IMR-90 (cell line): Measurements from ENCODE around the gene TRAPPC14. TPM values are rescaled to one million over a fixed set of nuclear protein-coding genes. Genes with fewer than 3 reads are reported as not detected.

ENCODE experiments used
- ATAC-seq: fragments of 200-7000 bp; cut with Tn5 transposase; 2 replicates; pipeline ENCODE4 v1.9.1; 2020; ENCODE audit warnings: low read depth, mild to moderate bottlenecking, moderate library complexity
- BruUV-seq: library from RNA; stranded (reverse); fragments of 400-500 nt; replicated peaks from 2 replicates; lab custom pipeline; 2021; lab: Mats Ljungman, UMichigan
- CTCF ChIA-PET: fragments of 300-600 bp; formaldehyde crosslinking; extraction: SDS; loops from one replicate; lab custom pipeline; 2021; ENCODE audit warnings: antibody characterized with exemption; lab: Yijun Ruan, JAX
- POLR2A ChIA-PET: fragments of 300-600 bp; sonication (Branson Sonifier 250); formaldehyde crosslinking; loops from one replicate; lab custom pipeline; 2022; ENCODE audit warnings: antibody characterized with exemption; ENCODE audit not compliant: unreplicated experiment; lab: Charles Lee
- DNase-seq: peaks from one replicate; pipeline ENCODE4 v3.0.0; 2013
- H2AFZ ChIP-seq: replicated peaks from 2 replicates; pipeline ENCODE3; 2013; ENCODE audit warnings: low read length, mild to moderate bottlenecking; ENCODE audit not compliant: poor library complexity
- H2AK5ac ChIP-seq: 2 replicates; pipeline ENCODE4 v1.6.1; 2013; ENCODE audit warnings: low read depth, low read length, inconsistent platforms
- H2AK9ac ChIP-seq: replicated peaks from 2 replicates; pipeline ENCODE3; 2013; ENCODE audit warnings: mild to moderate bottlenecking, low read depth, low read length, moderate library complexity; ENCODE audit not compliant: poor library complexity
- H2BK120ac ChIP-seq: 2 replicates; pipeline ENCODE4 v1.6.1; 2013; ENCODE audit warnings: low read depth, low read length, inconsistent platforms
- H2BK15ac ChIP-seq: 3 replicates; pipeline ENCODE4 v1.6.1; 2013; ENCODE audit warnings: low read depth, low read length, inconsistent platforms
- H2BK20ac ChIP-seq: 2 replicates; pipeline ENCODE4 v1.6.1; 2013; ENCODE audit warnings: low read depth, mild to moderate bottlenecking, inconsistent platforms, low read length, moderate library complexity
- H2BK5ac ChIP-seq: 2 replicates; pipeline ENCODE4 v1.6.1; 2013; ENCODE audit warnings: mild to moderate bottlenecking, low read depth, low read length, inconsistent platforms; ENCODE audit not compliant: poor library complexity, severe bottlenecking
- H3K14ac ChIP-seq: replicated peaks from 2 replicates; pipeline ENCODE4 v1.6.1; 2013; ENCODE audit warnings: low read depth, low read length, inconsistent platforms
- H3K18ac ChIP-seq: 2 replicates; pipeline ENCODE4 v1.6.1; 2013; ENCODE audit warnings: low read depth, low read length, control low read depth
- H3K23ac ChIP-seq: 2 replicates; pipeline ENCODE4 v1.6.1; 2013; ENCODE audit warnings: low read depth, low read length, inconsistent platforms
- H3K27ac ChIP-seq: 2 replicates; pipeline ENCODE4 v1.5.1; 2013; ENCODE audit warnings: mild to moderate bottlenecking, control low read depth, low read length; ENCODE audit not compliant: insufficient read depth
- H3K27me3 ChIP-seq: 2 replicates; pipeline ENCODE4 v1.6.1; 2013; ENCODE audit warnings: low read length; ENCODE audit not compliant: control insufficient read depth, insufficient read depth
- H3K36me3 ChIP-seq: 2 replicates; pipeline ENCODE4 v1.6.1; 2013; ENCODE audit warnings: low read length, mixed read lengths; ENCODE audit not compliant: control insufficient read depth, insufficient read depth
- H3K4ac ChIP-seq: 2 replicates; pipeline ENCODE4 v1.6.1; 2013; ENCODE audit warnings: low read depth, low read length, inconsistent platforms
- H3K4me1 ChIP-seq: 2 replicates; pipeline ENCODE4 v1.6.1; 2013; ENCODE audit warnings: low read length, mixed read lengths; ENCODE audit not compliant: control insufficient read depth, insufficient read depth
- H3K4me2 ChIP-seq: 2 replicates; pipeline ENCODE4 v1.6.1; 2013; ENCODE audit warnings: low read depth, mild to moderate bottlenecking, control low read depth, low read length, moderate library complexity
- H3K4me3 ChIP-seq: 2 replicates; pipeline ENCODE4 v1.5.1; 2013; ENCODE audit warnings: low read depth, mild to moderate bottlenecking, control low read depth, low read length, moderate library complexity; ENCODE audit not compliant: insufficient read depth
- H3K56ac ChIP-seq: 2 replicates; pipeline ENCODE4 v1.6.1; 2013; ENCODE audit warnings: low read length, inconsistent platforms; ENCODE audit not compliant: insufficient read depth; ENCODE audit errors: extremely low read depth
- H3K79me1 ChIP-seq, 2 experiments: 2 replicates each; pipeline ENCODE4 v1.6.1; 2013; ENCODE audit warnings: low read length in 2 of 2, inconsistent platforms in 1 of 2, low read depth in 1 of 2
- H3K9ac ChIP-seq: 2 replicates; pipeline ENCODE4 v1.6.1; 2013; ENCODE audit warnings: low read depth, low read length, control low read depth
- H3K9me1 ChIP-seq: 2 replicates; pipeline ENCODE4 v1.6.1; 2013; ENCODE audit warnings: low read length, inconsistent platforms; ENCODE audit not compliant: insufficient read depth
- H3K9me3 ChIP-seq: 2 replicates; pipeline ENCODE4 v1.6.1; 2013; ENCODE audit warnings: low read length; ENCODE audit not compliant: control insufficient read depth, insufficient read depth
- H4K20me1 ChIP-seq: 2 replicates; pipeline ENCODE4 v1.6.1; 2013; ENCODE audit warnings: low read length, inconsistent platforms; ENCODE audit not compliant: insufficient read depth
- H4K5ac ChIP-seq: 2 replicates; pipeline ENCODE4 v1.6.1; 2013; ENCODE audit warnings: mild to moderate bottlenecking, low read depth, low read length, control low read depth
- H4K8ac ChIP-seq, 2 experiments: 2 replicates each; pipeline ENCODE4 v1.6.1; 2013; ENCODE audit warnings: low read depth in 2 of 2, low read length in 2 of 2, control low read depth in 1 of 2, inconsistent platforms in 1 of 2
- H4K91ac ChIP-seq: 2 replicates; pipeline ENCODE4 v1.6.1; 2013; ENCODE audit warnings: low read depth, low read length, inconsistent platforms; ENCODE audit not compliant: insufficient read depth
- BHLHE40 ChIP-seq: fragments of 150-350 bp; IDR thresholded peaks from 2 replicates; pipeline ENCODE4 v1.6.1; 2016; ENCODE audit warnings: mild to moderate bottlenecking, low read depth, low read length
- CEBPB ChIP-seq: IDR thresholded peaks from 2 replicates; pipeline ENCODE4 v1.6.1; 2012; ENCODE audit warnings: low read depth, low read length, improper control_type of control experiment
- CHD1 ChIP-seq: IDR thresholded peaks from 2 replicates; pipeline ENCODE4 v1.6.1; 2012; ENCODE audit warnings: low read depth, low read length, improper control_type of control experiment
- ELK1 ChIP-seq: fragments of 150-350 bp; IDR thresholded peaks from 2 replicates; pipeline ENCODE4 v1.6.1; 2016; ENCODE audit warnings: low read depth, mild to moderate bottlenecking, low read length, moderate library complexity, borderline replicate concordance
- FOS ChIP-seq: fragments of 150-350 bp; IDR thresholded peaks from 2 replicates; pipeline ENCODE4 v1.6.1; 2016; ENCODE audit warnings: low read depth, low read length
- MAFK ChIP-seq: IDR thresholded peaks from 2 replicates; pipeline ENCODE4 v1.6.1; 2012; ENCODE audit warnings: low read depth, low read length, improper control_type of control experiment
- MAZ ChIP-seq: IDR thresholded peaks from 2 replicates; pipeline ENCODE4 v1.6.1; 2012; ENCODE audit warnings: low read depth, mild to moderate bottlenecking, low read length, improper control_type of control experiment, moderate library complexity, borderline replicate concordance
- MXI1 ChIP-seq: IDR thresholded peaks from 2 replicates; pipeline ENCODE4 v1.6.1; 2012; ENCODE audit warnings: low read depth, mild to moderate bottlenecking, low read length, moderate library complexity, borderline replicate concordance
- NFE2L2 ChIP-seq: fragments of 150-350 bp; IDR thresholded peaks from 2 replicates; pipeline ENCODE4 v1.6.1; 2016; ENCODE audit warnings: low read depth, mild to moderate bottlenecking, low read length
- POLR2A ChIP-seq: IDR thresholded peaks from 2 replicates; pipeline ENCODE4 v1.6.1; 2012; ENCODE audit warnings: mild to moderate bottlenecking, low read depth, low read length
- RAD21 ChIP-seq: IDR thresholded peaks from 2 replicates; pipeline ENCODE4 v1.6.1; 2012; ENCODE audit warnings: low read length, improper control_type of control experiment
- RCOR1 ChIP-seq: IDR thresholded peaks from 2 replicates; pipeline ENCODE4 v1.6.1; 2012; ENCODE audit warnings: mild to moderate bottlenecking, low read length, improper control_type of control experiment; ENCODE audit not compliant: insufficient replicate concordance
- RFX5 ChIP-seq: IDR thresholded peaks from 2 replicates; pipeline ENCODE4 v1.8.0; 2012; ENCODE audit warnings: low read depth, mild to moderate bottlenecking, low read length, moderate library complexity
- SMC3 ChIP-seq: fragments of 150-350 bp; IDR thresholded peaks from 2 replicates; pipeline ENCODE4 v1.6.1; 2016; ENCODE audit warnings: low read depth, mild to moderate bottlenecking, antibody characterized with exemption, low read length, moderate library complexity
- WGBS, 2 experiments: methylation state at CpG; one replicate each; pipeline versions ENCODE4 v1.1.5 to v1.1.7; 2013; ENCODE audit warnings: missing lambda C conversion rate in 2 of 2; ENCODE audit not compliant: insufficient read length in 1 of 2; ENCODE audit errors: extremely low coverage in 2 of 2; 5-methylcytosine and 5-hydroxymethylcytosine counted together
- dilution Hi-C: fragments of 300-500 bp; cut with HindIII; formaldehyde crosslinking; loops from one replicate; pipeline ENCODE4 v1.14.3; 2018; ENCODE audit warnings: low sequenced_read_pairs; ENCODE audit not compliant: unreplicated experiment
- in situ Hi-C: fragments of 300-500 bp; cut with MboI; formaldehyde crosslinking; loops from 3 replicates; pipeline ENCODE4 v1.14.3; 2019; ENCODE audit warnings: low sequenced_read_pairs, inconsistent platforms, mixed read lengths
- intact Hi-C: fragments of 100-400 bp; cut with micrococcal nuclease; formaldehyde crosslinking; loops from 2 replicates; pipeline ENCODE4 v1.10.0; 2022
- polyA plus RNA-seq, 3 experiments: library from polyadenylated mRNA; depleted of rRNA; stranded (reverse); fragments of >200 nt; gene quantifications; 2 replicates each; pipeline ENCODE4 v1.2.3, GENCODE V29; 2012; ENCODE audit warnings: low replicate concordance in 1 of 3
- total RNA-seq: library from RNA; depleted of rRNA; stranded (reverse); fragments of >200 nt; gene quantifications from 2 replicates; pipeline ENCODE4 v1.2.3, GENCODE V29; 2012
- TF ChIP-seq, protein P1 (sequence below): conservative IDR thresholded peaks from 2 replicates; pipeline ENCODE4 v1.5.1; 2012; ENCODE audit warnings: mild to moderate bottlenecking, low read depth, low read length, improper control_type of control experiment
- TF ChIP-seq, protein P2 (sequence below): fragments of 150-350 bp; IDR thresholded peaks from 2 replicates; pipeline ENCODE4 v1.6.1; 2017; ENCODE audit warnings: mild to moderate bottlenecking, antibody characterized with exemption, low read length, low read depth

The TRAPPC14 gene
- total and polyA plus RNA-seq, 2 of the 4 experiments (the other 2 are of a cell fraction) = 4.5 to 15.9 TPM

DNA sequence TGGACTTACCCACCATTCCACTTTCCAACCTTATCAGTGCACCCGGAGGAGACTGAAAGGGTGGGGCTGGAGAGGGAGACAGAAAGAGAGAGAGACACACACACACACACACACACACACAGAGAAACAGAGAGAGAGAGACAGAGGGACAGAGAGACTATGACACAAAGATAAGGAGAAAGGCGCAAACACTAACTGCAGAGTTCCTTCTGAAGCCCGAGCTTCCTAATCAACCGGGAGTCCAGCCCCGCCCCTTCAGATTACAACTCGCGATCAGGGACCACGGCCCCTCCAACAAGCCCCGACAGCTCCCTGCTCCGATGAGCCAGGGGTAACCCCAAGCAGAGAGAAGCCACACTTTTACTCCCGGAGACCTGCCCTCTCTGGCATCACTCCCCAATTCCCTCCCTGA lies 9.4 kb upstream of the TRAPPC14 start:
- Histone ChIP-seq H3K79me1 (peaks cover 0 to 8% of the 10 kb centered on the region in 2 experiments; a peak in 1 of 4 replicates), H3K4ac (peak overlapping the region; percentile 84), H2BK20ac (peak overlapping the region; percentile 5; the same call in 1 of the 2 replicates), H3K18ac (peak overlapping the region; percentile 36; the same call in 1 of the 2 replicates), H3K27ac (peak overlapping the region; percentile 63), H2BK120ac (peak overlapping the region; percentile 70), H3K56ac (peak overlapping the region; percentile 66), H4K91ac (peak overlapping the region; percentile 60), H4K20me1 (no peaks in the 10 kb centered on the region), H2AK9ac (peak overlapping the region; percentile 67), H2BK5ac (no peak overlapping the region), H3K4me3 (peak overlapping the region; percentile 39), H4K8ac (peak overlapping the region; percentile 82 to 91), H3K4me1 (peaks cover 6% of the 10 kb centered on the region), H2AK5ac (peak overlapping the region; percentile 18; the same call in 1 of the 2 replicates), H3K27me3 (no peaks in the 10 kb centered on the region), H2BK15ac (peak overlapping the region; percentile 30; the same call in 2 of the 3 replicates), H3K36me3 (peaks cover 3% of the 10 kb centered on the region; the same call in 1 of the 2 replicates), H3K9me3 (no peaks in the 10 kb centered on the region), H3K9me1 (peaks cover 3% of the 10 kb centered on the region; the same call in 1 of the 2 replicates), H3K14ac (peak overlapping the region; percentile 87), H3K4me2 (peak overlapping the region; percentile 78), H3K23ac (peak overlapping the region; percentile 54), H3K9ac (peak overlapping the region; percentile 61), H4K5ac (peak overlapping the region; percentile 48), H2AFZ (peak overlapping the region; percentile 94)
- ATAC-seq = peak; percentile 66
- no peak for TF ChIP-seq NFE2L2
- no peak for TF ChIP-seq POLR2A
- TF ChIP-seq BHLHE40 = no peak
- no peak for TF ChIP-seq RFX5
- TF ChIP-seq SMC3 = no peak
- no peak for TF ChIP-seq RAD21
- no peak for TF ChIP-seq MAZ
- TF ChIP-seq ELK1 = no peak
- no peak for TF ChIP-seq MXI1
- TF ChIP-seq, protein P1, sequence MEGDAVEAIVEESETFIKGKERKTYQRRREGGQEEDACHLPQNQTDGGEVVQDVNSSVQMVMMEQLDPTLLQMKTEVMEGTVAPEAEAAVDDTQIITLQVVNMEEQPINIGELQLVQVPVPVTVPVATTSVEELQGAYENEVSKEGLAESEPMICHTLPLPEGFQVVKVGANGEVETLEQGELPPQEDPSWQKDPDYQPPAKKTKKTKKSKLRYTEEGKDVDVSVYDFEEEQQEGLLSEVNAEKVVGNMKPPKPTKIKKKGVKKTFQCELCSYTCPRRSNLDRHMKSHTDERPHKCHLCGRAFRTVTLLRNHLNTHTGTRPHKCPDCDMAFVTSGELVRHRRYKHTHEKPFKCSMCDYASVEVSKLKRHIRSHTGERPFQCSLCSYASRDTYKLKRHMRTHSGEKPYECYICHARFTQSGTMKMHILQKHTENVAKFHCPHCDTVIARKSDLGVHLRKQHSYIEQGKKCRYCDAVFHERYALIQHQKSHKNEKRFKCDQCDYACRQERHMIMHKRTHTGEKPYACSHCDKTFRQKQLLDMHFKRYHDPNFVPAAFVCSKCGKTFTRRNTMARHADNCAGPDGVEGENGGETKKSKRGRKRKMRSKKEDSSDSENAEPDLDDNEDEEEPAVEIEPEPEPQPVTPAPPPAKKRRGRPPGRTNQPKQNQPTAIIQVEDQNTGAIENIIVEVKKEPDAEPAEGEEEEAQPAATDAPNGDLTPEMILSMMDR = no peak
- no peak for TF ChIP-seq MAFK
- TF ChIP-seq RCOR1 = no peak
- TF ChIP-seq CHD1 = no peak
- no peak for TF ChIP-seq CEBPB
- TF ChIP-seq FOS = no peak
- TF ChIP-seq, protein P2, sequence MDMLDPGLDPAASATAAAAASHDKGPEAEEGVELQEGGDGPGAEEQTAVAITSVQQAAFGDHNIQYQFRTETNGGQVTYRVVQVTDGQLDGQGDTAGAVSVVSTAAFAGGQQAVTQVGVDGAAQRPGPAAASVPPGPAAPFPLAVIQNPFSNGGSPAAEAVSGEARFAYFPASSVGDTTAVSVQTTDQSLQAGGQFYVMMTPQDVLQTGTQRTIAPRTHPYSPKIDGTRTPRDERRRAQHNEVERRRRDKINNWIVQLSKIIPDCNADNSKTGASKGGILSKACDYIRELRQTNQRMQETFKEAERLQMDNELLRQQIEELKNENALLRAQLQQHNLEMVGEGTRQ = no peak
- in situ Hi-C loops = no loop called here
- ChIA-PET POLR2A (interaction anchor here (1.0 kb wide), 1 partner anchor 9 kb away, joined by 4 read pairs; the partner anchor contains the start of gene GPC2), CTCF (interaction anchor here (0.7 to 1.0 kb wide), 3 partner anchors 9 to 37 kb away, joined by 3 to 5 read pairs (median 3); partner anchors contain the start of genes GPC2 and STAG3)
- intact Hi-C loops = no loop called here
- WGBS, 2 experiments = 7% methylated on average over 3 of the region's 11 CpGs; no CpG with 5 or more reads in 1 of the 2 experiments
- BruUV-seq = no TSS peak
- dilution Hi-C loops = no loop called here
- DNase-seq = no peak
